Posterior cingulate gyrus (tissue), 11 donors: ENCODE measurements around the gene GRPEL1.
"Not testable (repeated sequence)": the region's sequence is repeated elsewhere in the genome, so short reads cannot be mapped to it uniquely, and the experiment has no call there.

Experiments used
- DNase-seq, 10 donors: peaks; one replicate each; pipeline versions ENCODE4 v3.0.0 to v3.0.0-alpha.2; 2020 to 2021; ENCODE audit warnings: mixed read lengths in 3 of 10
- intact Hi-C: fragments of 100-400 bp; cut with DNase I; formaldehyde crosslinking; loops from one replicate; pipeline ENCODE4 v1.15.1; 2023

The GRPEL1 gene

GRCh38 chr4:7095611-7096155 lies 27.8 kb upstream of the GRPEL1 start:
- peak in 1 of 10 donors; percentile 81 for DNase-seq

GRCh38 chr4:7094916-7095315 lies 27.1 kb upstream of the GRPEL1 start:
- intact Hi-C loops = no loop called here
- DNase-seq = peak in 1 of 10 donors; percentile 43

More at GRCh38 chr4:7095611-7096155, 27.8 kb upstream of the GRPEL1 start:
- intact Hi-C loops = no loop called here

- intact Hi-C loops = no loop called here
- peak in 1 of 10 donors; percentile 2 for DNase-seq
These were observed 24.2 kb upstream of the GRPEL1 start for GRCh38 chr4:7092026-7092425.

- peak in 1 of 10 donors; percentile 49 for DNase-seq
These were observed 21.5 kb upstream of the GRPEL1 start for GRCh38 chr4:7089213-7089986.

GRCh38 chr4:7087036-7087435 lies 19.2 kb upstream of the GRPEL1 start:
- DNase-seq = peak in 1 of 10 donors; percentile 5
- intact Hi-C loops = no loop called here

More at GRCh38 chr4:7089213-7089986, 21.5 kb upstream of the GRPEL1 start:
- intact Hi-C loops = no loop called here

GRCh38 chr4:7086384-7086783 lies 18.5 kb upstream of the GRPEL1 start:
- intact Hi-C loops = no loop called here
- no peak for DNase-seq

- intact Hi-C loops = not testable (repeated sequence)
- DNase-seq = peak in 1 of 10 donors; percentile 8
These were observed 16.7 kb upstream of the GRPEL1 start for GRCh38 chr4:7084564-7084961.

- DNase-seq = peak in 1 of 10 donors; percentile 38
- intact Hi-C loops = no loop called here
These were observed 16.0 kb upstream of the GRPEL1 start for GRCh38 chr4:7083597-7084563.

GRCh38 chr4:7079909-7080308 lies 12.0 kb upstream of the GRPEL1 start:
- intact Hi-C loops = not testable (repeated sequence)

GRCh38 chr4:7079483-7079882 lies 11.6 kb upstream of the GRPEL1 start:
- intact Hi-C loops, DNase-seq: not testable (repeated sequence)

More at GRCh38 chr4:7079909-7080308, 12.0 kb upstream of the GRPEL1 start:
- not testable (repeated sequence) for DNase-seq

GRCh38 chr4:7078025-7078424 lies 10.2 kb upstream of the GRPEL1 start:
- no peak for DNase-seq
- intact Hi-C loops = no loop called here

GRCh38 chr4:7077371-7077770 lies 9.5 kb upstream of the GRPEL1 start:
- no peak for DNase-seq
- intact Hi-C loops = no loop called here

- no peak for DNase-seq
- intact Hi-C loops = no loop called here
These were observed 8.8 kb upstream of the GRPEL1 start for GRCh38 chr4:7076696-7077082.

- intact Hi-C loops = no loop called here
- no peak for DNase-seq
These were observed 8.3 kb upstream of the GRPEL1 start for GRCh38 chr4:7075962-7076695.

GRCh38 chr4:7074426-7074825 lies 6.6 kb upstream of the GRPEL1 start:
- intact Hi-C loops = no loop called here
- no peak for DNase-seq

GRCh38 chr4:7073526-7074390 lies 5.9 kb upstream of the GRPEL1 start:
- intact Hi-C loops = no loop called here
- DNase-seq = peak in 4 of 10 donors; percentile 28 to 64 (median 49)

- peak in 1 of 10 donors; percentile 70 for DNase-seq
- intact Hi-C loops = no loop called here
These were observed 5.2 kb upstream of the GRPEL1 start for GRCh38 chr4:7073059-7073458.

- intact Hi-C loops = loop anchor here (1.0 kb wide), 1 partner anchor 351 kb away; no protein-coding TSS in a partner anchor
These were observed 3.1 kb upstream of the GRPEL1 start for GRCh38 chr4:7070729-7071511.

More at GRCh38 chr4:7070729-7071511, 3.1 kb upstream of the GRPEL1 start:
- peak; percentile 68 to 97 (median 83) for DNase-seq
